ENCODE data around the gene EXOC3L2.

GRCh38 chr19:45275370-45275971, 30.3 kb upstream of the EXOC3L2 start:
- TF ChIP-seq EP300 (IDR thresholded peaks at IDR 0.05; ENCODE audit: borderline replicate concordance in 1 of 2, low read depth in 1 of 2, low read length in 1 of 2) (no peak), RAD21 (IDR thresholded peaks at IDR 0.05; ENCODE audit: low read length) (peak; percentile 36), RCOR1 (IDR thresholded peaks at IDR 0.05; ENCODE audit: low read length) (no peak)
- TF ChIP-seq, protein P1, sequence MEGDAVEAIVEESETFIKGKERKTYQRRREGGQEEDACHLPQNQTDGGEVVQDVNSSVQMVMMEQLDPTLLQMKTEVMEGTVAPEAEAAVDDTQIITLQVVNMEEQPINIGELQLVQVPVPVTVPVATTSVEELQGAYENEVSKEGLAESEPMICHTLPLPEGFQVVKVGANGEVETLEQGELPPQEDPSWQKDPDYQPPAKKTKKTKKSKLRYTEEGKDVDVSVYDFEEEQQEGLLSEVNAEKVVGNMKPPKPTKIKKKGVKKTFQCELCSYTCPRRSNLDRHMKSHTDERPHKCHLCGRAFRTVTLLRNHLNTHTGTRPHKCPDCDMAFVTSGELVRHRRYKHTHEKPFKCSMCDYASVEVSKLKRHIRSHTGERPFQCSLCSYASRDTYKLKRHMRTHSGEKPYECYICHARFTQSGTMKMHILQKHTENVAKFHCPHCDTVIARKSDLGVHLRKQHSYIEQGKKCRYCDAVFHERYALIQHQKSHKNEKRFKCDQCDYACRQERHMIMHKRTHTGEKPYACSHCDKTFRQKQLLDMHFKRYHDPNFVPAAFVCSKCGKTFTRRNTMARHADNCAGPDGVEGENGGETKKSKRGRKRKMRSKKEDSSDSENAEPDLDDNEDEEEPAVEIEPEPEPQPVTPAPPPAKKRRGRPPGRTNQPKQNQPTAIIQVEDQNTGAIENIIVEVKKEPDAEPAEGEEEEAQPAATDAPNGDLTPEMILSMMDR (IDR thresholded peaks at IDR 0.05) = no peak
- TF ChIP-seq, protein P2, sequence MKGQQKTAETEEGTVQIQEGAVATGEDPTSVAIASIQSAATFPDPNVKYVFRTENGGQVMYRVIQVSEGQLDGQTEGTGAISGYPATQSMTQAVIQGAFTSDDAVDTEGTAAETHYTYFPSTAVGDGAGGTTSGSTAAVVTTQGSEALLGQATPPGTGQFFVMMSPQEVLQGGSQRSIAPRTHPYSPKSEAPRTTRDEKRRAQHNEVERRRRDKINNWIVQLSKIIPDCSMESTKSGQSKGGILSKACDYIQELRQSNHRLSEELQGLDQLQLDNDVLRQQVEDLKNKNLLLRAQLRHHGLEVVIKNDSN (IDR thresholded peaks at IDR 0.05; ENCODE audit: borderline replicate concordance, low read depth) = peak; percentile 75
